ENCODE measurements around the gene TRIM58.

The TRIM58 gene

GRCh38 chr1:247857069-247857984 lies at the start of gene TRIM58:
Gene TRIM58 (plus strand): TSS chr1:247857187. CDS start chr1:247857247, 60 bp downstream.
- no peak for DNase-seq (ENCODE audit: low read depth in 2 of 2, low spot score in 1 of 2)

GRCh38 chr1:247812637-247813036 lies 44.4 kb upstream of the TRIM58 start:
- no peak for DNase-seq (ENCODE audit: low read depth in 2 of 2, low spot score in 1 of 2)

GRCh38 chr1:247822060-247822459 lies 34.9 kb upstream of the TRIM58 start:
- no peak for DNase-seq (ENCODE audit: low read depth in 2 of 2, low spot score in 1 of 2)

- DNase-seq (ENCODE audit: low read depth in 2 of 2, low spot score in 1 of 2) = no peak
Measured at GRCh38 chr1:247824023-247824422, 33.0 kb upstream of the TRIM58 start, which contains the start of gene OR14A16. Gene OR14A16 (minus strand): TSS chr1:247824119. CDS start chr1:247815729, 8,390 bp downstream.

- DNase-seq (ENCODE audit: low read depth in 2 of 2, low spot score in 1 of 2) = no peak
Measured at GRCh38 chr1:247825362-247825761, 31.6 kb upstream of the TRIM58 start.

GRCh38 chr1:247829656-247830055 lies 27.3 kb upstream of the TRIM58 start:
- DNase-seq (ENCODE audit: low read depth in 2 of 2, low spot score in 1 of 2) = no peak

- DNase-seq (ENCODE audit: low read depth in 2 of 2, low spot score in 1 of 2) = no peak
Measured at GRCh38 chr1:247833601-247834000, 23.4 kb upstream of the TRIM58 start.

- DNase-seq (ENCODE audit: low read depth in 2 of 2, low spot score in 1 of 2) = no peak
Measured at GRCh38 chr1:247840818-247841217, 16.2 kb upstream of the TRIM58 start.

GRCh38 chr1:247841796-247842195 lies 15.2 kb upstream of the TRIM58 start, which contains the start of gene OR11L1:
Gene OR11L1 (minus strand): TSS chr1:247841896. CDS start chr1:247841896, 0 bp downstream.
- DNase-seq (ENCODE audit: low read depth in 2 of 2, low spot score in 1 of 2) = no peak

GRCh38 chr1:247843411-247843810 lies 13.6 kb upstream of the TRIM58 start:
- no peak for DNase-seq (ENCODE audit: low read depth in 2 of 2, low spot score in 1 of 2)

- no peak for DNase-seq (ENCODE audit: low read depth in 2 of 2, low spot score in 1 of 2)
Measured at GRCh38 chr1:247845011-247845692, 11.8 kb upstream of the TRIM58 start.

- no peak for DNase-seq (ENCODE audit: low read depth in 2 of 2, low spot score in 1 of 2)
Measured at GRCh38 chr1:247845693-247846017, 11.3 kb upstream of the TRIM58 start.

GRCh38 chr1:247848346-247848745 lies 8.6 kb upstream of the TRIM58 start:
- DNase-seq (ENCODE audit: low read depth in 2 of 2, low spot score in 1 of 2) = no peak

- no peak for DNase-seq (ENCODE audit: low read depth in 2 of 2, low spot score in 1 of 2)
Measured at GRCh38 chr1:247849616-247850015, 7.4 kb upstream of the TRIM58 start.

- DNase-seq (ENCODE audit: low read depth in 2 of 2, low spot score in 1 of 2) = no peak
Measured at GRCh38 chr1:247854899-247855545, 2.0 kb upstream of the TRIM58 start.

GRCh38 chr1:247855911-247856310 lies 1.1 kb upstream of the TRIM58 start:
- DNase-seq (ENCODE audit: low read depth in 2 of 2, low spot score in 1 of 2) = no peak

GRCh38 chr1:247857985-247858619 lies 1.1 kb downstream of the TRIM58 start:
- DNase-seq (ENCODE audit: low read depth in 2 of 2, low spot score in 1 of 2) = no peak

- DNase-seq (ENCODE audit: low read depth in 2 of 2, low spot score in 1 of 2) = no peak
Measured at GRCh38 chr1:247862756-247863155, 5.8 kb downstream of the TRIM58 start.

- no peak for DNase-seq (ENCODE audit: low read depth in 2 of 2, low spot score in 1 of 2)
Measured at GRCh38 chr1:247864644-247865043, 7.7 kb downstream of the TRIM58 start.

- no peak for DNase-seq (ENCODE audit: low read depth in 2 of 2, low spot score in 1 of 2)
Measured at GRCh38 chr1:247865416-247865815, 8.4 kb downstream of the TRIM58 start.

GRCh38 chr1:247883346-247883745 lies 26.4 kb downstream of the TRIM58 start:
- DNase-seq (ENCODE audit: low read depth in 2 of 2, low spot score in 1 of 2) = no peak

Data from stimulated activated CD8-positive, alpha-beta memory T cell treated with anti-CD3 and anti-CD28 coated beads, Interleukin-4, amount 100 ng/mL, for 4 hours (primary cell).